K562 (cell line): ENCODE data around the gene KLHL33. TPM values are rescaled to one million over a fixed set of nuclear protein-coding genes. Genes with fewer than 3 reads are reported as not detected.

Experiments used
- ATAC-seq: fragments of 200-7000 bp; cut with Tn5 transposase; 3 replicates; pipeline ENCODE4 v1.9.1; 2020; ENCODE audit warnings: moderate library complexity
- BruUV-seq: library from RNA; stranded (reverse); fragments of 400-500 nt; replicated peaks from 2 replicates; lab custom pipeline; 2021; lab: Mats Ljungman, UMichigan
- CTCF ChIA-PET: fragments of 300-600 bp; formaldehyde crosslinking; extraction: SDS; loops from one replicate; lab custom pipeline; 2021; ENCODE audit warnings: low intra/inter-chr PET ratio; lab: Yijun Ruan, JAX
- POLR2A ChIA-PET: fragments of 300-600, 350-650 bp; sonication (Branson Sonifier 250); formaldehyde crosslinking; extraction: SDS; loops from one replicate; lab custom pipeline; 2021; ENCODE audit warnings: antibody characterized with exemption, inconsistent platforms; lab: Yijun Ruan, JAX
- DNase-seq, 4 experiments: peaks; one replicate each; pipeline versions ENCODE4 v3.0.0 to v3.0.0-alpha.2; 2011 to 2018; ENCODE audit warnings: low spot score in 3 of 4, mixed read lengths in 3 of 4; ENCODE audit errors: extremely low read depth in 1 of 4
- FAIRE-seq: peaks from 2 replicates; lab custom pipeline; 2011; peaks lifted over from hg19 to GRCh38; lab: Jason Lieb, UNC
- H2AFZ ChIP-seq: 2 replicates; pipeline ENCODE4 v1.6.0; 2011; ENCODE audit warnings: low read depth, low read length, control low read depth, inconsistent platforms
- H3K27ac ChIP-seq: fragments of 200-600 bp; 3 replicates; pipeline ENCODE4 v1.8.0; 2011; ENCODE audit warnings: low read depth, mild to moderate bottlenecking, control low read depth, inconsistent platforms, low read length, moderate library complexity, mixed read lengths; ENCODE audit errors: extremely low read depth
- H3K27me3 ChIP-seq, 2 experiments: fragments of 300-600 bp in 1 of 2; 2 replicates in 1 of 2; 3 replicates in 1 of 2; pipeline versions ENCODE4 v1.6.0 to v1.8.0; 2011; ENCODE audit warnings: inconsistent platforms in 2 of 2, low read length in 2 of 2, mild to moderate bottlenecking in 1 of 2, mixed read lengths in 1 of 2, moderate library complexity in 1 of 2; ENCODE audit not compliant: control insufficient read depth in 2 of 2, insufficient read depth in 2 of 2
- H3K36me3 ChIP-seq: fragments of 300-600 bp; 3 replicates; pipeline ENCODE4 v1.8.0; 2011; ENCODE audit warnings: mild to moderate bottlenecking, low read length, inconsistent platforms; ENCODE audit not compliant: control insufficient read depth, insufficient read depth
- H3K4me1 ChIP-seq, 2 experiments: fragments of 200-600 bp in 1 of 2; replicated peaks in 1 of 2; 2 replicates in 1 of 2; 3 replicates in 1 of 2; pipeline versions ENCODE4 v1.5.1 to v1.8.0; 2011; ENCODE audit warnings: inconsistent platforms in 2 of 2, low read length in 2 of 2, mild to moderate bottlenecking in 1 of 2, mixed read lengths in 1 of 2, moderate library complexity in 1 of 2; ENCODE audit not compliant: control insufficient read depth in 2 of 2, insufficient read depth in 2 of 2
- H3K4me2 ChIP-seq: 2 replicates; pipeline ENCODE4 v1.6.1; 2011; ENCODE audit warnings: low read length, control low read depth, inconsistent platforms, mixed read lengths; ENCODE audit not compliant: insufficient read depth
- H3K4me3 ChIP-seq: fragments of 200-600 bp; sonication (generic), shearing (Covaris generic); 2 replicates; pipeline ENCODE4 v1.5.1; 2016; ENCODE audit warnings: control low read depth, inconsistent platforms
- H3K79me2 ChIP-seq: fragments of 200-600 bp; 3 replicates; pipeline ENCODE4 v1.8.0; 2011; ENCODE audit warnings: low read length, inconsistent platforms; ENCODE audit not compliant: control insufficient read depth, insufficient read depth
- H3K9ac ChIP-seq, 2 experiments: 2 replicates each; pipeline versions ENCODE4 v1.6.0 to v1.6.1; 2011; ENCODE audit warnings: low read depth in 2 of 2, low read length in 2 of 2, control low read depth in 1 of 2, inconsistent platforms in 1 of 2, mild to moderate bottlenecking in 1 of 2, mixed read lengths in 1 of 2; ENCODE audit not compliant: insufficient read depth in 1 of 2
- H3K9me1 ChIP-seq: one replicate; pipeline ENCODE4 v1.6.0; 2011; ENCODE audit warnings: inconsistent platforms, mild to moderate bottlenecking, low read length, moderate library complexity; ENCODE audit not compliant: control insufficient read depth, insufficient read depth
- H3K9me3 ChIP-seq: replicated peaks from 2 replicates; pipeline ENCODE4 v1.5.1; 2011; ENCODE audit warnings: low read depth, low read length, inconsistent platforms; ENCODE audit not compliant: control insufficient read depth, insufficient read depth
- H4K20me1 ChIP-seq: replicated peaks from 2 replicates; pipeline ENCODE4 v1.6.1; 2011; ENCODE audit warnings: low read length, inconsistent platforms, mixed read lengths; ENCODE audit not compliant: control insufficient read depth, insufficient read depth
- ARID2 ChIP-seq: fragments of 450-650 bp; IDR thresholded peaks from 2 replicates; pipeline ENCODE4 v1.6.1; 2017; ENCODE audit warnings: antibody characterized with exemption, mild to moderate bottlenecking
- CBX8 ChIP-seq: fragments of 200-600 bp; sonication (generic); IDR thresholded peaks from 2 replicates; pipeline ENCODE4 v1.6.1; 2012; ENCODE audit warnings: borderline replicate concordance, mixed run types, low read depth, mild to moderate bottlenecking, moderate library complexity, mixed read lengths, low read length, control low read depth, inconsistent platforms; ENCODE audit not compliant: poor library complexity, severe bottlenecking; ENCODE audit errors: extremely low read depth
- KDM4B ChIP-seq, 2 experiments: fragments of 450-650 bp in 1 of 2; sonication (generic) in 1 of 2; IDR thresholded peaks; 2 replicates each; pipeline ENCODE4 v1.6.1; 2016 to 2017; ENCODE audit warnings: borderline replicate concordance in 2 of 2, antibody characterized with exemption in 1 of 2, low read depth in 1 of 2, mild to moderate bottlenecking in 1 of 2
- MEIS2 ChIP-seq: fragments of 450-650 bp; IDR thresholded peaks from 2 replicates; pipeline ENCODE4 v1.6.1; 2014; ENCODE audit warnings: mild to moderate bottlenecking; ENCODE audit not compliant: partially characterized antibody
- NBN ChIP-seq: fragments of 450-650 bp; IDR thresholded peaks from 2 replicates; pipeline ENCODE4 v1.6.1; 2016; ENCODE audit warnings: low read depth, mild to moderate bottlenecking
- NFIC ChIP-seq: fragments of 450-650 bp; IDR thresholded peaks from 2 replicates; pipeline ENCODE4 v1.6.1; 2017; ENCODE audit warnings: mild to moderate bottlenecking, inconsistent platforms
- NR2C1 ChIP-seq, 2 experiments: fragments of 450-650 bp; IDR thresholded peaks; 2 replicates each; pipeline ENCODE4 v1.6.1; 2017; ENCODE audit warnings: mild to moderate bottlenecking in 2 of 2, antibody characterized with exemption in 1 of 2, inconsistent platforms in 1 of 2, missing compliant biosample characterization in 1 of 2, missing genetic modification characterization in 1 of 2
- POLR2B ChIP-seq: fragments of 450-650 bp; IDR thresholded peaks from 2 replicates; pipeline ENCODE4 v1.6.1; 2018; ENCODE audit warnings: low read depth; ENCODE audit not compliant: partially characterized antibody
- SRF ChIP-seq, 2 experiments: fragments of 250-450, 450-650 bp in 1 of 2; sonication (Bioruptor Pico) in 1 of 2; sonication (generic) in 1 of 2; formaldehyde crosslinking; IDR thresholded peaks; 2 replicates each; pipeline versions ENCODE4 v1.5.0 to v1.5.1; 2020 to 2022; ENCODE audit warnings: mild to moderate bottlenecking in 1 of 2, missing genetic modification reagents in 1 of 2
- SRSF9 ChIP-seq: fragments of 200-400 bp; formaldehyde crosslinking; IDR thresholded peaks from 2 replicates; pipeline ENCODE4 v1.6.1; 2017; ENCODE audit warnings: low read depth, low read length, borderline replicate concordance
- ZFPM2 ChIP-seq: fragments of 250-450 bp; sonication (Bioruptor Pico); IDR thresholded peaks from 2 replicates; pipeline ENCODE4 v1.5.1; 2022; ENCODE audit warnings: mild to moderate bottlenecking
- ZNF778 ChIP-seq: fragments of 450-650 bp; formaldehyde crosslinking; IDR thresholded peaks from 2 replicates; pipeline ENCODE4 v1.4.0; 2020; ENCODE audit warnings: mild to moderate bottlenecking, moderate library complexity
- WGBS: fragments of 100-300 bp; shearing (Covaris generic); methylation state at CpG from one replicate; pipeline ENCODE4 v1.1.6; 2016; ENCODE audit warnings: low coverage, mixed read lengths; ENCODE audit not compliant: insufficient coverage; ENCODE audit errors: missing lambda C conversion rate; 5-methylcytosine and 5-hydroxymethylcytosine counted together
- in situ Hi-C: fragments of 300-500 bp; cut with MboI; formaldehyde crosslinking; loops from 4 replicates; pipeline ENCODE4 v1.15.0; 2018; ENCODE audit warnings: inconsistent platforms, mixed read lengths
- intact Hi-C: fragments of 100-400 bp; cut with micrococcal nuclease; formaldehyde crosslinking; loops from 2 replicates; pipeline ENCODE4 v1.14.2; 2022
- polyA plus RNA-seq, 8 experiments: library from polyadenylated mRNA; depleted of rRNA in 4 of 8; stranded (reverse) in 5 of 8; unstranded in 3 of 8; fragments of >200 nt; fragmentation: Nextera tagmentation in 2 of 8; fragmentation: Illumina TruSeq in 1 of 8; extraction: Ambion mirVana in 2 of 8; extraction: Trizol in 1 of 8; gene quantifications; 2 replicates each; pipeline versions ENCODE4 v1.2.1 to v1.2.3, GENCODE V29; 2011 to 2014; ENCODE audit warnings: inconsistent platforms in 1 of 8, missing spikeins in 1 of 8
- total RNA-seq, 7 experiments: library from RNA; depleted of rRNA in 6 of 7; stranded (reverse); fragments of >200 nt in 6 of 7; fragmentation: Illumina TruSeq in 2 of 7; extraction: Trizol in 2 of 7; gene quantifications; 2 replicates each; pipeline versions ENCODE4 v1.2.1 to v1.2.3, GENCODE V29; 2011 to 2021; ENCODE audit warnings: low replicate concordance in 1 of 7
- TF ChIP-seq, protein P1 (sequence below): fragments of 250-450 bp; sonication (Bioruptor Pico); IDR thresholded peaks from 2 replicates; pipeline ENCODE4 v1.4.0; 2020; ENCODE audit warnings: borderline replicate concordance
- TF ChIP-seq, protein P2 (sequence below): fragments of 450-650 bp; IDR thresholded peaks from 2 replicates; pipeline ENCODE4 v1.6.1; 2016; ENCODE audit warnings: antibody characterized with exemption
- TF ChIP-seq, protein P3 (sequence below): fragments of 250-450 bp; sonication (Bioruptor Pico); IDR thresholded peaks from 2 replicates; pipeline ENCODE4 v1.5.0; 2021; ENCODE audit warnings: mild to moderate bottlenecking, borderline replicate concordance
- TF ChIP-seq, protein P4 (sequence below): fragments of 450-650 bp; formaldehyde crosslinking; IDR thresholded peaks from 2 replicates; pipeline ENCODE4 v1.4.0; 2020; ENCODE audit warnings: mild to moderate bottlenecking, moderate library complexity

KLHL33 gene
- total and polyA plus RNA-seq, 9 of the 15 experiments (the other 6 are each of a cell fraction or from before 2014, with no cell fraction given) = 0.04 to 0.27 (median 0.13) TPM; not detected in 6

DNA sequence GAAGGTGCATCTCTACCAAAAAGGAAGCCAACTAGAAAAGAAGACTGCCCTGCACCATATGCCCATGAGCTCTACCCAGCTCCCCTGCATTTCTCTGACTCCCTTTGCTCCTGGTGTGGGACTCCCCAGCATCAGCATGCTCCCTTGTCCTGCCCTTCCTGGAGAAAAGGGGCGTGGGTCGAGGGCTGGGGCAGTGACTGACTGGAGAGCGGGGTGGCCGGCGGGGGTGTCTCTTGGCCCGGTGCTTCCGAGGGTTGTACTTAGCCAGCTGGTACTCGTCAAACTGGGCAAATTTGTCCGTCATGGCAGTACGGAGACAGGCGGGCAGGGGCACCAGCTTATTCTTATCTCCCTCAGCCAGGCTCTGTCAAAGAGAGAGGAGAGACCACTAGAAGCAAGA lies 32.4 kb downstream of the KLHL33 start:
- DNase-seq (no peak), ATAC-seq (no peak), FAIRE-seq (no peak)
- POLR2A ChIA-PET = no interaction called here
- no peaks in the 10 kb centered on the region for H4K20me1 ChIP-seq
- H3K4me1 ChIP-seq = no peaks in the 10 kb centered on the region; a peak in 1 of 5 replicates
- no peaks in the 10 kb centered on the region for H3K27me3 ChIP-seq
- in situ Hi-C loops (no loop called here), intact Hi-C loops (no loop called here)
- TF ChIP-seq, protein P1, sequence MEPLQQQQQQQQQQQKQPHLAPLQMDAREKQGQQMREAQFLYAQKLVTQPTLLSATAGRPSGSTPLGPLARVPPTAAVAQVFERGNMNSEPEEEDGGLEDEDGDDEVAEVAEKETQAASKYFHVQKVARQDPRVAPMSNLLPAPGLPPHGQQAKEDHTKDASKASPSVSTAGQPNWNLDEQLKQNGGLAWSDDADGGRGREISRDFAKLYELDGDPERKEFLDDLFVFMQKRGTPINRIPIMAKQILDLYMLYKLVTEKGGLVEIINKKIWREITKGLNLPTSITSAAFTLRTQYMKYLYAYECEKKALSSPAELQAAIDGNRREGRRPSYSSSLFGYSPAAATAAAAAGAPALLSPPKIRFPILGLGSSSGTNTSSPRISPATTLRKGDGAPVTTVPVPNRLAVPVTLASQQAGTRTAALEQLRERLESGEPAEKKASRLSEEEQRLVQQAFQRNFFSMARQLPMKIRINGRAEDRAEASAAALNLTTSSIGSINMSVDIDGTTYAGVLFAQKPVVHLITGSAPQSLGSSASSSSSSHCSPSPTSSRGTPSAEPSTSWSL (CRISPR knock-in tag) = no peak
- TF ChIP-seq MEIS2 (no peak), ZFPM2 (CRISPR knock-in tag) (no peak), NBN (no peak), CBX8 (no peak), POLR2B (no peak), NFIC (no peak), ARID2 (no peak), SRSF9 (no peak), SRF (CRISPR knock-in tag; IDR thresholded peaks at IDR 0.05) (no peak), ZNF778 (no peak), KDM4B (IDR thresholded peaks at IDR 0.05; ENCODE audit: borderline replicate concordance in 2 of 2, low read depth in 1 of 2) (no peak), NR2C1 (IDR thresholded peaks at IDR 0.05) (no peak), NR2C1 (tag; IDR thresholded peaks at IDR 0.05) (no peak)
- TF ChIP-seq, protein P2, sequence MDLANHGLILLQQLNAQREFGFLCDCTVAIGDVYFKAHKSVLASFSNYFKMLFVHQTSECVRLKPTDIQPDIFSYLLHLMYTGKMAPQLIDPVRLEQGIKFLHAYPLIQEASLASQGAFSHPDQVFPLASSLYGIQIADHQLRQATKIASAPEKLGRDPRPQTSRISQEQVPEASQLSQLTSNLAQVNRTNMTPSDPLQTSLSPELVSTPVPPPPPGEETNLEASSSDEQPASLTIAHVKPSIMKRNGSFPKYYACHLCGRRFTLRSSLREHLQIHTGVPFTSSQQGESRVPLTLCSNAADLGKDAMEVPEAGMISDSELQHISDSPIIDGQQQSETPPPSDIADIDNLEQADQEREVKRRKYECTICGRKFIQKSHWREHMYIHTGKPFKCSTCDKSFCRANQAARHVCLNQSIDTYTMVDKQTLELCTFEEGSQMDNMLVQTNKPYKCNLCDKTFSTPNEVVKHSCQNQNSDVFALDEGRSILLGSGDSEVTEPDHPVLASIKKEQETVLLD = no peak
- TF ChIP-seq, protein P3, sequence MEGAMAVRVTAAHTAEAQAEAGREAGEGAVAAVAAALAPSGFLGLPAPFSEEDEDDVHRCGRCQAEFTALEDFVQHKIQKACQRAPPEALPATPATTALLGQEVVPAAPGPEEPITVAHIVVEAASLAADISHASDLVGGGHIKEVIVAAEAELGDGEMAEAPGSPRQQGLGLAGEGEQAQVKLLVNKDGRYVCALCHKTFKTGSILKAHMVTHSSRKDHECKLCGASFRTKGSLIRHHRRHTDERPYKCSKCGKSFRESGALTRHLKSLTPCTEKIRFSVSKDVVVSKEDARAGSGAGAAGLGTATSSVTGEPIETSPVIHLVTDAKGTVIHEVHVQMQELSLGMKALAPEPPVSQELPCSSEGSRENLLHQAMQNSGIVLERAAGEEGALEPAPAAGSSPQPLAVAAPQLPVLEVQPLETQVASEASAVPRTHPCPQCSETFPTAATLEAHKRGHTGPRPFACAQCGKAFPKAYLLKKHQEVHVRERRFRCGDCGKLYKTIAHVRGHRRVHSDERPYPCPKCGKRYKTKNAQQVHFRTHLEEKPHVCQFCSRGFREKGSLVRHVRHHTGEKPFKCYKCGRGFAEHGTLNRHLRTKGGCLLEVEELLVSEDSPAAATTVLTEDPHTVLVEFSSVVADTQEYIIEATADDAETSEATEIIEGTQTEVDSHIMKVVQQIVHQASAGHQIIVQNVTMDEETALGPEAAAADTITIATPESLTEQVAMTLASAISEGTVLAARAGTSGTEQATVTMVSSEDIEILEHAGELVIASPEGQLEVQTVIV (CRISPR knock-in tag) = no peak
- TF ChIP-seq, protein P4, sequence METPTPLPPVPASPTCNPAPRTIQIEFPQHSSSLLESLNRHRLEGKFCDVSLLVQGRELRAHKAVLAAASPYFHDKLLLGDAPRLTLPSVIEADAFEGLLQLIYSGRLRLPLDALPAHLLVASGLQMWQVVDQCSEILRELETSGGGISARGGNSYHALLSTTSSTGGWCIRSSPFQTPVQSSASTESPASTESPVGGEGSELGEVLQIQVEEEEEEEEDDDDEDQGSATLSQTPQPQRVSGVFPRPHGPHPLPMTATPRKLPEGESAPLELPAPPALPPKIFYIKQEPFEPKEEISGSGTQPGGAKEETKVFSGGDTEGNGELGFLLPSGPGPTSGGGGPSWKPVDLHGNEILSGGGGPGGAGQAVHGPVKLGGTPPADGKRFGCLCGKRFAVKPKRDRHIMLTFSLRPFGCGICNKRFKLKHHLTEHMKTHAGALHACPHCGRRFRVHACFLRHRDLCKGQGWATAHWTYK = no peak
- TF ChIP-seq, all 486 proteins: peak for 0
- H3K27ac ChIP-seq = no peak overlapping the region
- no peak overlapping the region for H2AFZ ChIP-seq
- no peak overlapping the region for H3K4me3 ChIP-seq
- H3K9me3 ChIP-seq = no peaks in the 10 kb centered on the region
- H3K36me3 ChIP-seq = peaks cover 31% of the 10 kb centered on the region; the same call in 2 of the 3 replicates
- peaks cover 3% of the 10 kb centered on the region for H3K9me1 ChIP-seq
- CTCF ChIA-PET = no interaction called here
- no peak overlapping the region for H3K4me2 ChIP-seq
- no peaks in the 10 kb centered on the region for H3K79me2 ChIP-seq
- 82% methylated on average over 11 of the region's 11 CpGs for WGBS
- no peak overlapping the region for H3K9ac ChIP-seq
- BruUV-seq = no TSS peak
